Naive thymus-derived CD8-positive, alpha-beta T cell (primary cell): Measurements from ENCODE around the gene SP140. TPM values are rescaled to one million over a fixed set of nuclear protein-coding genes. Genes with fewer than 3 reads are reported as not detected.

ENCODE experiments used
- ATAC-seq, 2 donors: fragments of 150-1000 bp; cut with Tn5 transposase in 1 of 2; sonication (Bioruptor Pico), chemical (Tn5 transposase) in 1 of 2; 1 replicate in 1 of 2; 2 replicates in 1 of 2; pipeline ENCODE4 v1.10.0; 2021; ENCODE audit warnings: mild to moderate bottlenecking in 2 of 2, moderate library complexity in 2 of 2
- POLR2A ChIA-PET: fragments of 350-600 bp; sonication (Branson Sonifier 250); formaldehyde crosslinking; loops from one replicate; lab custom pipeline; 2021; ENCODE audit warnings: antibody characterized with exemption; lab: Charles Lee
- DNase-seq, 10 donors: peaks; one replicate each; pipeline versions ENCODE4 v3.0.0 to v3.0.0-alpha.2; 2020 to 2022
- H3K27ac Mint-ChIP-seq, 10 donors: one replicate each; pipeline ENCODE4 v1.8.0; 2020 to 2022; ENCODE audit warnings: mild to moderate bottlenecking in 10 of 10, mixed read lengths in 10 of 10, moderate library complexity in 4 of 10, inconsistent platforms in 1 of 10
- H3K27me3 Mint-ChIP-seq, 5 donors: one replicate each; pipeline ENCODE4 v1.8.0; 2021 to 2022; ENCODE audit warnings: mixed read lengths in 5 of 5
- H3K36me3 Mint-ChIP-seq, 3 donors: one replicate each; pipeline ENCODE4 v1.8.0; 2020 to 2022; ENCODE audit warnings: mixed read lengths in 3 of 3, mild to moderate bottlenecking in 2 of 3, inconsistent platforms in 1 of 3
- H3K4me1 Mint-ChIP-seq, 4 donors: one replicate each; pipeline ENCODE4 v1.8.0; 2021 to 2022; ENCODE audit warnings: mixed read lengths in 4 of 4
- H3K4me3 Mint-ChIP-seq, 10 donors: one replicate each; pipeline ENCODE4 v1.8.0; 2020 to 2022; ENCODE audit warnings: mild to moderate bottlenecking in 10 of 10, mixed read lengths in 10 of 10, moderate library complexity in 6 of 10, inconsistent platforms in 1 of 10
- H3K9me3 Mint-ChIP-seq, 9 donors: one replicate each; pipeline ENCODE4 v1.8.0; 2020 to 2022; ENCODE audit warnings: mixed read lengths in 9 of 9, mild to moderate bottlenecking in 3 of 9, inconsistent platforms in 1 of 9, moderate library complexity in 1 of 9
- polyA plus RNA-seq, 3 donors: library from polyadenylated mRNA; unstranded; fragments of 300-500 nt; fragmentation: Illumina TruSeq; gene quantifications; one replicate each; pipeline ENCODE4 v1.2.3, GENCODE V29; 2021
- total RNA-seq, 8 experiments: library from RNA in 2 of 8; stranded (reverse) in 2 of 8; gene quantifications; one replicate each; pipeline ENCODE4 v1.2.3 and lab custom pipeline; 2021 to 2026

Gene SP140
- total and polyA plus RNA-seq, 5 experiments from 2014 or later = 7.5 to 27.5 (median 14.8) TPM

DNA sequence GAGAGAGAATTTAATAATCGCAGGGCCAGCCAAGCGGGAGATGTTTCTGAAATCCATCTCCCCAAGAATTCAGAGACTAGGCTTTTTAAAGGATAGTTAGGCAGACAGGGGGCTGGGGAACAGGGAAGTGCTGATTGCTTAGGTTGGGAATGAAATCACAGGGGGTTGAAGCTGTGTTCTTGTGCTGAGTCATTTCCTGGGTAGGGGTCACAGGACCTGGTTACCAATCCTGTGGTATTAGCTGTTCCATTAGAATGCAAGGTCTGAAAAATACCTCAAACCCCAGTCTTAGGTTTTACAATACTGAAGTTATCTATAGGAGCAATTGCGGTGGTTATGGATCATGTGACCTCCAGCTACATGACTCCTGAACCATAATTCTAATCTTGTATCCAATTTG, 4.6 kb downstream of the SP140 start:
- H3K27me3 Mint-ChIP-seq = no peaks in the 10 kb centered on the region
- peaks cover 20 to 84% (median 39%) of the 10 kb centered on the region in 4 donors for H3K4me1 Mint-ChIP-seq
- H3K4me3 Mint-ChIP-seq = peak overlapping the region in 1 of 10 donors; percentile 30
- H3K9me3 Mint-ChIP-seq = peaks cover 7 to 23% (median 12%) of the 10 kb centered on the region in 9 donors
- H3K36me3 Mint-ChIP-seq = peaks cover 22 to 28% (median 24%) of the 10 kb centered on the region in 3 donors
- ATAC-seq = no peak
- POLR2A ChIA-PET = no interaction called here
- no peak for DNase-seq
- H3K27ac Mint-ChIP-seq = peak overlapping the region in 1 of 10 donors; percentile 46

DNA sequence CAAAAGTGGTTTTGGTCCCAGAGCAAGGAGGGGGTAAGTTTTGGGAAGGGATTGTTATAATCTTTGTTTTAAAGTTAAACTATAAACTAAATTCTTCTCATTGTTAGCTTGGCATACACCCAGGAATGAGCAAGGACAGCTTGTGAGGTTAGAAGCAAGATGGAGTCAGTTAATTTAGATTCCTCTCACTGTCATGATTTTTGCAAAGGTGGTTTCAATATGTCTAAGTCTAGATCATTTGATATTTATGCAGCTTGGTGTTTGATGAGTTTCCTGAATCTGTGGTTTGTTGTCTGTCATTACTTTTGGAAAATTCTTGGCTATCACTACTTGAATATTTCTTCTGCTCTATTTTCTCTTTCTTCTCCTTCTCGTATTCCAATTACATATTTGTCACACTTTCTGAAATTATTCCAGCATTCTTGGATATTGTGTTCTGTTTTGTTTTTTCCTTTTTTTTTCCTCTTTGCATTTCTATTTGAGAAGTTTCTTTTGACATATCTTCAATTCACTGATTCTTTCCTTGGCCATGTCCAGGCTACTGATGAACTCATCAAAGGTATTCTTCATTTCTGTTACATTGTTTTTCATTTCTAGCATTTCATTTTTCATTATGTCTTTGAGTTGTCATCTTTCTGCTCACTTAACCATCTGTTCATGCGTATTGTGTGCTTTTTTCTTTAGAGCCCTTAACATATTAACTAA, 5.1 kb downstream of the SP140 start:
- POLR2A ChIA-PET = no interaction called here

DNA sequence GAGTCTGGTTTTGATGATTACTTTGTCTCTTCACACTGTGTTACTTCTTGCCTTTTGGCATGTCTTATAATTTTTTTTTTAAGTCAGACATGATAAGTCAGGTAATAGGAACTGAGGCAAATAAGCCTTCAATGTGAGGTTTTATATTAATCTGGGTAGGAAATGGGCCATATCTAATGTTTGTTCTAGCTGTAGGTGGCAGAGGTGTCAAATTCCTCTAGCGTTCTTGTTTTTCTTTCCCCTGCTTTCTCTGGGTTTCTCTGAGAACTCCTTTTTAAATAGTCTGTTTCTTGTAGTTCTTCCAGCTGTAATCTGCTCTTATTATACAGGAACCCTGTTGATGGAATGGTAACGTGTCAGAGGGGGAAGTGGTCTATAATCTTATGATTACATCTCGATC, 5.7 kb downstream of the SP140 start:
- DNase-seq (no peak), ATAC-seq (no peak)
- Mint-ChIP-seq H3K9me3 (peaks cover 7 to 23% (median 12%) of the 10 kb centered on the region in 9 donors), H3K27me3 (no peaks in the 10 kb centered on the region), H3K36me3 (peaks cover 22 to 34% (median 29%) of the 10 kb centered on the region in 3 donors), H3K4me1 (peaks cover 13 to 75% (median 31%) of the 10 kb centered on the region in 4 donors), H3K27ac (peak overlapping the region in 2 of 10 donors; percentile 46 to 81), H3K4me3 (peak overlapping the region in 2 of 10 donors; percentile 32 to 43)
- POLR2A ChIA-PET = no interaction called here

More for the DNA sequence above, 5.1 kb downstream of the SP140 start:
- Mint-ChIP-seq H3K9me3 (peaks cover 7 to 23% (median 12%) of the 10 kb centered on the region in 9 donors), H3K4me1 (peaks cover 16 to 81% (median 33%) of the 10 kb centered on the region in 4 donors), H3K4me3 (peak overlapping the region in 5 of 10 donors; percentile 7 to 69 (median 37)), H3K36me3 (peaks cover 22 to 29% (median 29%) of the 10 kb centered on the region in 3 donors), H3K27me3 (no peaks in the 10 kb centered on the region), H3K27ac (peak overlapping the region in 3 of 10 donors; percentile 46 to 81 (median 74))
- ATAC-seq = no peak
- no peak for DNase-seq

DNA sequence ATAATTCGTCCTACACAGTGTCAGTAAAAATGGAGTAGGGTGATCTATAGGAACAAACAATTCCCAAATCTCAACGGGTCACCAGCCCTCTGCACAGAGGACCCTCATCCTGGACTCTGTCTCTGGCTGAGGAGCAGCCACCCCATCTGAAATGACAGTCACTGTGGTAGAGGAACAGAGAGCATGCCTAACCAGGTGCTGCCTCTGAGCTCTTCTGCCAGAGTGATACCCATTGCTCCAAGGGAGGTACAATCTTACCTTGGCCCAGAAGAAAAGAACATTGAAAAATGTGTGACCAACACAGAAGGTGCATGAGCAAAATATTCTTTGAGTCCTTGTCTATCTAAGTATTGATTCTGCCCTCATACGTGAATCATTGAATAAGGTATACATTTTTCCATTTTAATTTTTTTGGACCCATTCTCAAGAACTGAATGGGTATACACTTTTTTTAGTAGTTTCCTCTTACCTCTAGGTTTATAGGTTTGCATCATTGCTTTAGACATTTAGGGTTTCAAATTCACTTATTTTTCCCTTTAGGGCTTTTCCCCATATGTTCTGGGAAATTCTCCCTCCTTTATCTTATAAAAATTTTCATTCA, 8.7 kb downstream of the SP140 start:
- H3K27ac Mint-ChIP-seq = peak overlapping the region in 3 of 10 donors; percentile 19 to 67 (median 58)
- ATAC-seq = no peak

DNA sequence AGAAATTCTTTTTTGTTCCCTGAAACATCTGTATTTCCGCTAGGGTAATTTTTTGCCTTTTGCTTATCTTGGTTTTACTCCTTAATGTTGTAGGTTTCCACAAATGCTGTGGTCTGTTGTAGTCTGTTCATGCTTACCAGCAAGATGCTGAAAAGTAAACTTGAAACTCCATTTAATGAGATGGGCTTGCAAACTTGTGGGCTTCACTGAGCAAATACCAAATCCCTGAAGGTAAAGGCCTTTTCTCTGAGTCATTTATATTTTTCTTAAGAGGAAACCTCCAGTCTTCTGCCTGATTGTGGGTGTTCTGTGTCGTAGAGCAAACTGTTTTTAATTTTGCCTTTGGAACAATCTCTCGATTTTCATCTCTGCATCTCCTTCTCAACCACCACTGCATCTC, 9.3 kb downstream of the SP140 start:
- Mint-ChIP-seq H3K27me3 (no peaks in the 10 kb centered on the region), H3K4me1 (peaks cover 0 to 43% (median 13%) of the 10 kb centered on the region in 4 donors), H3K9me3 (peaks cover 7 to 18% (median 12%) of the 10 kb centered on the region in 9 donors), H3K27ac (peak overlapping the region in 2 of 10 donors; percentile 19 to 72), H3K36me3 (peaks cover 26 to 59% (median 33%) of the 10 kb centered on the region in 3 donors), H3K4me3 (no peak overlapping the region)
- ATAC-seq (no peak), DNase-seq (no peak)
- POLR2A ChIA-PET = no interaction called here

More for the DNA sequence above, 8.7 kb downstream of the SP140 start:
- Mint-ChIP-seq H3K4me1 (peaks cover 0 to 48% (median 13%) of the 10 kb centered on the region in 4 donors), H3K4me3 (no peak overlapping the region), H3K36me3 (peaks cover 28 to 57% (median 34%) of the 10 kb centered on the region in 3 donors), H3K9me3 (peaks cover 7 to 20% (median 12%) of the 10 kb centered on the region in 9 donors), H3K27me3 (no peaks in the 10 kb centered on the region)
- DNase-seq = no peak
- POLR2A ChIA-PET = no interaction called here

DNA sequence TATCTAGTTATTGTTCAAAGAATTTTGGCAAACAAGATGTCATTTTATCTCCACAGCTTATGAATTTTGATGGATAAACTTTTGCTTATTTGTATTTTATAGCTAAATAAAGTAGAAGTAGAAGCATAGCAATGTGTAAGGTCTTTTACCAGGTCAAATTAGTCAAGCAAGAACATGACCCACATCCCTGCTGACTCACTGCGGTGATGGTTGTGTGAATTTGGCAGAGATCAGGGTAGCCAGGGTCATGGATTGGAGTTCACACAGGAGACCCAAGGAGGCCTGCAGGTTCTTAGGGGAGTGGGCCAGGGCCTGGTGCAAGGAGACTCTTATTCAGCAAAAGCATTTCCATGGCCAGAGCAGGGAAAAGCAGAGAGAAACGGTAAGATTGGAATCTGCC, 18.7 kb downstream of the SP140 start:
- no peak overlapping the region for H3K27ac Mint-ChIP-seq
- H3K9me3 Mint-ChIP-seq = no peaks in the 10 kb centered on the region
- ATAC-seq (no peak), DNase-seq (no peak)
- POLR2A ChIA-PET = no interaction called here
- no peaks in the 10 kb centered on the region for H3K27me3 Mint-ChIP-seq
- H3K4me3 Mint-ChIP-seq = no peak overlapping the region
- H3K36me3 Mint-ChIP-seq = peaks cover 10 to 24% (median 22%) of the 10 kb centered on the region in 3 donors
- H3K4me1 Mint-ChIP-seq = peaks cover 0 to 3% (median 0%) of the 10 kb centered on the region in 4 donors

DNA sequence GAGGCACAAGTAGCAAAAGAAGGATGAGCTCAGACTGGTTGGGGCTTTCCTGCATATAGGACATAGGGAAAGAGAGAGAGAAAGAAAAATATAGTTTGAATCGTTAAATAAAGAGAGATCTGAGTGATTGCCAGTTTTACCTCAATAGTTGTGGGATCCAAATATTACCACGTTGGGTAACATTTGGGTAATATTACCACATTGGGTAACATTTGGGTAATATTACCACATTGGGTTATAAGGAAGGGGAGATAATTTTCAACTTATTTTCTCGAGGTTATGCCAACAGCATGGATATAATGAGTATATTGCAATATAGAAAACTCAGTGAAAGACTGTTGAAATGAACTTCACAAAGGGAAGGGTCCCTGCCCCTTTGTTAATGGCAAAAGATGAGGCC, 20.7 kb downstream of the SP140 start:
- no peaks in the 10 kb centered on the region for H3K27me3 Mint-ChIP-seq
- no peaks in the 10 kb centered on the region for H3K9me3 Mint-ChIP-seq
- POLR2A ChIA-PET = no interaction called here
- peaks cover 0 to 3% (median 1%) of the 10 kb centered on the region in 4 donors for H3K4me1 Mint-ChIP-seq
- H3K27ac Mint-ChIP-seq = no peak overlapping the region
- DNase-seq (no peak), ATAC-seq (no peak)
- no peak overlapping the region for H3K4me3 Mint-ChIP-seq
- peaks cover 0 to 10% (median 9%) of the 10 kb centered on the region in 3 donors for H3K36me3 Mint-ChIP-seq

DNA sequence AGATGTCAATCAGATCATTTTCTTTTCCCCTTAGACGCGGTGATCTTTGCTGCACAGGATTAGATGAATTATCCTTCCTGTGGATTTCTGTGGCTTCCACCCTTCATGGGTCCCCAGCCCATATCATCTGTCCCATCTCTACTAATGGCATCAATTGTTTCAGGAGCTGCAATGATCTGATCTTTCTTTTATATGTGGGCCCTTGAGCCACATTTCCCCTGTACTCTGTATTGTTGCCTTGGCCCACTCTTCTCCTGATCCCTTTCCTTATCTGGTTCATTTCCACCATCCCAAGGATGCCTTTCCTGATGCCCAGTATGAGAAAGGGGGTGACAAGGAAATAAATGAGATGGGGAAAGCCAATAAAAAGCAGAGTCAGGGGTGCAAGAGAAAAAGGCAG, 24.7 kb downstream of the SP140 start:
- ATAC-seq (no peak), DNase-seq (no peak)
- Mint-ChIP-seq H3K4me3 (no peak overlapping the region), H3K36me3 (no peaks in the 10 kb centered on the region), H3K4me1 (peaks cover 0 to 2% (median under 1%) of the 10 kb centered on the region in 4 donors), H3K27ac (no peak overlapping the region), H3K27me3 (no peaks in the 10 kb centered on the region), H3K9me3 (no peaks in the 10 kb centered on the region)
- POLR2A ChIA-PET = interaction anchor here (0.6 kb wide), 1 partner anchor 58 kb away, joined by 3 read pairs; no protein-coding TSS in a partner anchor

DNA sequence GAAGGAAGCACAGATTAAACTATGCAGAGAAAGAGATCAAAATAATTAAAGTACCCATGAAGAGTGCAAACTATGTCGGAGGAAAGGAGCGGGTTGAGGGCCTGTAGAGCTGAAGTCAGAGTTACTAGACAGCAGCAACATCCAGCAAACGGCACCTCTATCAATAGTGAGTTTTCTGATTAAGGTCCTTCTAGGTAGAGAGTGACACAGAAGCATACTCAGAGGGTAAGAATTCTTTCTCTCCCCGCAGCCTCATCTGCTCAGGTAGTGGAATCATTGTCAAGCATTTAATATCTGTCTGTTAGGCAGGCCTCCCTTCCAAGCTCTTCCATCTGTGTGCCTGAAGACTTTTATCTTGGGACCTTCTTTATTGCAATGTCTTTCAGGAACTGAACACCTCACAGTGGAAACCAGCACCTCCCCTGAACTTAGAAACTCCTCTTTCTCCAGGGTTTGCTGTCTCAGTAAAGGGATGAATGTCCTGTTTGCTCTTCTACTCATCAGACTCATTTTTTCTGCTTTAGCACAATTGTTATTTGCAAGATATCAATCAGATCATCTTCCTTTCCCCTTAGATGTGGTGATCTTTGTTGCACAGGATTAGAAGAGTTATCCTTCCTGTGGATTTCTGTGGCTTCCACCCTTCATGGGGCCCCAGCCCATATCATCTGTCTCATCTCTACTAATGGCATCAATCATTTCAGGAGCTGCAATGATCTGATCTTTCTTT, 28.8 kb downstream of the SP140 start:
- POLR2A ChIA-PET = interaction anchor here (1.3 kb wide), 1 partner anchor 65 kb away, joined by 5 read pairs; no protein-coding TSS in a partner anchor
- Mint-ChIP-seq H3K4me1 (peaks cover 4 to 19% (median 8%) of the 10 kb centered on the region in 4 donors), H3K36me3 (peaks cover 0 to 5% (median 0%) of the 10 kb centered on the region in 3 donors), H3K27me3 (no peaks in the 10 kb centered on the region), H3K9me3 (peaks cover 0 to 3% (median 0%) of the 10 kb centered on the region in 9 donors), H3K27ac (no peak overlapping the region), H3K4me3 (no peak overlapping the region)
- DNase-seq (peak in 4 of 10 donors; percentile 3 to 52 (median 34)), ATAC-seq (peak; percentile 65 to 84)

DNA sequence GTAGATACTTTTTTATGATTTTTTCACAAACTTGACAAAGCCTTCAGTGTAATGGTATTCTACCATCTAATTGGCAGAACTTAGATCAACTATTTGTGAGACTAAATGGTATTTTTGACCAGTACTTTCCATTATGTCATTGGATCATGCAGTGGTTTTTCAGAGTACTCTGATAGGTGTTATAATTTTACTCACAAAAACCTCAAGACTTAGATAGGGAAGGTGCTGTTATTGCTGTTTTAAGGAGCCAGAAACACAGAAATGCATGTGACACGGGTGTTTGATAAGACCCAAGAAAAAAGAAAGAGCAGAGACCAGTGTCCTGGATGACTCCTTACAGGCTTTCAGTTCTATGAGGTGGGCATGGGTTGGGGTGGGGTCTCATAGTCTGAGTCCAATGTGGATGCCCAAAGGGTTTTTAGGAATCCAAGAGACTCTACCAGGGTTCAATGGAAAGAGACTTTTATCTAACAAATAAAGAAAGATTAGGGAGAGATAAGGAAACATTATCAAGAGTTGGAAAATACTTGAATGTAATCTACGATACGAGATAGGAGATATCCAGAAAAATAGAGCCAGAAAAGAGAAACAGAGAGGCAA, 31.3 kb downstream of the SP140 start:
- peaks cover 13 to 37% (median 24%) of the 10 kb centered on the region in 4 donors for H3K4me1 Mint-ChIP-seq
- DNase-seq (no peak), ATAC-seq (no peak)
- POLR2A ChIA-PET = no interaction called here
- H3K36me3 Mint-ChIP-seq = peaks cover 0 to 16% (median 14%) of the 10 kb centered on the region in 3 donors
- no peaks in the 10 kb centered on the region for H3K27me3 Mint-ChIP-seq
- H3K4me3 Mint-ChIP-seq = no peak overlapping the region
- H3K27ac Mint-ChIP-seq = peak overlapping the region in 4 of 10 donors; percentile 15 to 61 (median 36)
- peaks cover 0 to 14% (median 5%) of the 10 kb centered on the region in 9 donors for H3K9me3 Mint-ChIP-seq

DNA sequence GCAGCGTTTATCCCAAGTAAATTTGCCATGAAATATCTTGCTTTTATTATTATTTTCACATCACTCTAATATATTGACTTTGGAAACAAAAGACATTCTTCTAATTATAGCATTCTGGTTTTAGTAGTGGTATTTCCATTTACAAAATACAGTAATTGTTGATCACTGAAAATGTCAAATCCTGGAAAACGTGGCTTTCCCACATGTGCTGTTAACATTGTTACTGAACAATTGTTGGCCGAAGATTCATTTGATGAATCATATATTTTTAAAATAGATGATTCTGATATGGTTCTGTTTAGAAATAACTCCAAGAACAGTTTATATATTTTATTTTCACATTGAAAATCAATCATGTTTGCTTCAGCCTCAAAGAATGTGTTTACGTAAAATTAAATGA, 32.9 kb downstream of the SP140 start:
- ATAC-seq = no peak
- Mint-ChIP-seq H3K9me3 (peaks cover 0 to 14% (median 5%) of the 10 kb centered on the region in 9 donors), H3K36me3 (peaks cover 0 to 17% (median 16%) of the 10 kb centered on the region in 3 donors), H3K4me3 (no peak overlapping the region), H3K27ac (no peak overlapping the region), H3K4me1 (peaks cover 22 to 53% (median 40%) of the 10 kb centered on the region in 4 donors), H3K27me3 (no peaks in the 10 kb centered on the region)
- no peak for DNase-seq
- POLR2A ChIA-PET = no interaction called here

DNA sequence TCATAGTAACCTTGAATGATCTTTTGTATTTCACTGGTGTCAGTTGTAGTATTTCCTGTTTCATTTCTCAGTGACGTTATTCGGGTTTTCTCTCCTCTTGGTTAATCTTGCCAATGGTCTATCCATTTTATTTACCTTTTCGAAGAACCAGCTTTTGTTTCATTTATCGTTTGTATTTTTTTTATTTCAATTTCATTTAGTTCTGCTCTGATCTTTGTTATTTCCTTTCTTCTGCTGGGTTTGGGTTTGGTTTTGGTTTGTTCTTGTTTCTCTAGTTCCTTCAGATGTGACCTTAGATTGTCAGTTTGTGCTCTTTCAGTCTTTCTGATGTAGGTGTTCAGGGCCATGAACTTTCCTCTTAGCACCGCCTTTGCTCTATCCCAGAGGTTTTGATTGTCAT, 36.7 kb downstream of the SP140 start:
- peaks cover 26 to 61% (median 47%) of the 10 kb centered on the region in 4 donors for H3K4me1 Mint-ChIP-seq
- H3K27me3 Mint-ChIP-seq = no peaks in the 10 kb centered on the region
- H3K9me3 Mint-ChIP-seq = peaks cover 0 to 14% (median 5%) of the 10 kb centered on the region in 9 donors
- ATAC-seq (peak; percentile 69 to 98), DNase-seq (peak in 4 of 10 donors; percentile 24 to 85 (median 72))
- H3K27ac Mint-ChIP-seq = peak overlapping the region; percentile 80 to 97 (median 92)
- peaks cover 0 to 19% (median 17%) of the 10 kb centered on the region in 3 donors for H3K36me3 Mint-ChIP-seq
- POLR2A ChIA-PET = interaction anchor here (0.9 to 1.1 kb wide), 2 partner anchors 37 to 44 kb away, joined by 3 read pairs; partner anchors contain the start of gene SP140
- H3K4me3 Mint-ChIP-seq = peak overlapping the region; percentile 22 to 74 (median 62)
